Coronary artery (tissue), 2 donors: Measurements from ENCODE around the gene ARAP3.

Source experiments
- DNase-seq: peaks from one replicate; pipeline ENCODE4 v3.0.0-alpha.2; 2017; ENCODE audit warnings: low spot score
- H3K27ac ChIP-seq, 2 donors: fragments of 200-600 bp; sonication (generic); one replicate each; pipeline ENCODE4 v1.5.1; 2016 to 2019
- H3K4me3 ChIP-seq: fragments of 200-600 bp; sonication (generic); 2 replicates; pipeline ENCODE4 v1.5.1; 2016; ENCODE audit warnings: mild to moderate bottlenecking, moderate library complexity
- CTCF ChIP-seq: fragments of 200-600 bp; sonication (generic); IDR thresholded peaks from one replicate; pipeline ENCODE4 v1.5.1; 2019; ENCODE audit warnings: antibody characterized with exemption

Gene ARAP3

GRCh38 chr5:141680751-141681201, 1.3 kb downstream of the ARAP3 start:
- no peak for TF ChIP-seq CTCF
- H3K27ac ChIP-seq, result peak overlapping the region; percentile 89 to 97
- no peak for DNase-seq
- H3K4me3 ChIP-seq, result peak overlapping the region; percentile 75

- no peak for DNase-seq
- TF ChIP-seq CTCF, result no peak
- peak overlapping the region; percentile 75 for H3K4me3 ChIP-seq
- H3K27ac ChIP-seq, result peak overlapping the region in 1 of 2 donors; percentile 97
Observed at GRCh38 chr5:141680178-141680577, 1.9 kb downstream of the ARAP3 start.

- no peak for DNase-seq
- H3K4me3 ChIP-seq, result no peak overlapping the region
- no peak overlapping the region for H3K27ac ChIP-seq
- TF ChIP-seq CTCF, result no peak
Observed at GRCh38 chr5:141677415-141677814, 4.6 kb downstream of the ARAP3 start.

GRCh38 chr5:141675672-141676071, 6.4 kb downstream of the ARAP3 start:
- DNase-seq, result no peak

GRCh38 chr5:141674747-141675146, 7.3 kb downstream of the ARAP3 start:
- H3K27ac ChIP-seq, result no peak overlapping the region
- H3K4me3 ChIP-seq, result no peak overlapping the region
- DNase-seq, result no peak
- TF ChIP-seq CTCF, result no peak

More at GRCh38 chr5:141675672-141676071, 6.4 kb downstream of the ARAP3 start:
- TF ChIP-seq CTCF, result no peak
- Histone ChIP-seq H3K27ac (no peak overlapping the region), H3K4me3 (no peak overlapping the region)

GRCh38 chr5:141672841-141673813, 8.9 kb downstream of the ARAP3 start:
- Histone ChIP-seq H3K4me3 (no peak overlapping the region), H3K27ac (peak overlapping the region in 1 of 2 donors; percentile 19)
- TF ChIP-seq CTCF, result no peak
- no peak for DNase-seq
